DMS53 (cell line): ENCODE results near the gene TEC.
"Not testable (repeated sequence)": the region's sequence is repeated elsewhere in the genome, so short reads cannot be mapped to it uniquely, and the experiment has no call there.

ENCODE experiments used
- DNase-seq: peaks from one replicate; lab custom pipeline; 2025; lab: John Stamatoyannopoulos, UW

The TEC gene

DNA sequence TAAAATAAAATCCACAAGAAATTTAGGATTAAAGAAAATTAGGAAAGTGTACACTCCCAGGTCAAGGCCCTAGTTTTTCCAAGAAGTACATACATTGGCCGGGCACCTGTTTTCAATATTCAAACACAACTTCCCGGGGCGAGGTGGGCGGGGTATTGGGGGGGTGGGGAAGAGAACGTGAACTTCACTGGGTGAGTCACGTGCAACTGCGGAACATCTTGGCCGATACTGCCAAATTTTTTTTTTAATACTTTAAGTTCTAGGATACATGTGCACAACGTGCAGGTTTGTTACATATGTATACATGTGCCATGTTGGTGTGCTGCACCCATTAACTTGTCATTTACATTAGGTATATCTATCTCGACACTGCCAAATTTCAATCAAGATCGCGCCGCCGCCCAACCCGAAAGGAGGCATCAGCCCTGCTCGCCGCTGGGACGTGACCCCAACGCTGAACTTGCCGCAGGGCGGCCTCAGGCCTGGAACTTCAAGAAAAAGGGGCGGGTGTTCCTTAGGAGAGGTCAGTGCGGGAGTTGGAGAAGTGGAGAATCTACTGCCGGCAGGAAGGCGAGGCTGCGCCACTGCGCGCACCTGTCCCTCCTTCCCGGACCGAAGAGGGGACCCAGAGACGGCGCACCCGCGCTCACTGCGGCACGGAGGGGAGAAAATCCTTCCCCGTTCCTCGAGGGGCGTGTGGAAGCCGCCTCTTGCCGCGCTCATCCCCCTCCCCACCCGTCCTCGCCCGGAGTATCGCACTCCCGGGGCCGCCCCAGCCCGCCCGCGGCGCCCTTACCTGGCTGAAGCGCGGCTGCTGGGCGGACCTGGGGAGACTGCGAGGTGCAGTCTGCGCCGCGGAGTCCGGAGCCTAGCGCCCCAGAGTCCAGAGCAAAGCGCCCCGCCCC is at the start of gene TEC:
Gene TEC, minus strand, starts transcription at position 883 of the 905 bp plus-strand sequence. CDS start 41,224 bp downstream, outside the sequence.
- peak; percentile 89 for DNase-seq

DNA sequence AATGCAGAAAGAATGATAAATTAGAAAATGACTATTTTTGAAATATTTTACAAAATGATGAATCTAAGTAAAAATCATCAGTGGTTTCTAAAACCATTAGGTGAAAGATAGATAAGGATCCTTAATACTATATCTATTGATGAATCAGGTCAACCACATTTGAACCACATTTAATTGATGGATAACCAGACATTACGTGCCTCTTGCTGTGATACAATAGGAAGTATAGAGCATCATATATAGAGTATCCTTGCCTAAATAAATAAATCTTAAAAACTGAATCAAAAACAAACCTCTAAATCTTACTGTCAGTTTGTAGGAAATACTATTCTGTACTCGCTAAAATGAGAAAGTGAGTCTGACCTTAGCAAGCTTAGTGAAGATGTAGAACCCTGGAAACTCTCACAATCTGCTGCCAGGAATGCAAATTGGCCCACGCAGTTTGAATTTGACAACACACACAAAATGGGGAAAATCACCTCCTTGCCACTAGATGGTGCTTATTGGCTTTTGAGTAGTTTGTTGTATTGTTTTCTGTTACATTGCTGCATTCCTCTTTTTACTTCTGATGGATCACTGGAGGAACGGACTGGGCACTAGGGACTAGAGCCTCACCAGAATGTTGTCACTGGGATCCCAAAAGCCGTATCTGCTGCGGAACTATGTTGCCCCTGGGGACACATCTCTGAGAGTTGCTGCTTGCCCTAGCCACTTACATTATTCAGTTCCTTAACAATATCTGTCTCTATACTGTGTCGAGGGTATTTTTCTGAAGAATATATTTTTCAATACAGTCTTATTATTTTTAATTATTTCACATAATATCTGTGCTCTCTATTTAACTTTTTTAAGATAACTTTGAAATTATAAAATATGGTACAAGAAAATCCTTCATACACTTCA is 46.3 kb upstream of the TEC start:
- DNase-seq, result peak; percentile 86

DNA sequence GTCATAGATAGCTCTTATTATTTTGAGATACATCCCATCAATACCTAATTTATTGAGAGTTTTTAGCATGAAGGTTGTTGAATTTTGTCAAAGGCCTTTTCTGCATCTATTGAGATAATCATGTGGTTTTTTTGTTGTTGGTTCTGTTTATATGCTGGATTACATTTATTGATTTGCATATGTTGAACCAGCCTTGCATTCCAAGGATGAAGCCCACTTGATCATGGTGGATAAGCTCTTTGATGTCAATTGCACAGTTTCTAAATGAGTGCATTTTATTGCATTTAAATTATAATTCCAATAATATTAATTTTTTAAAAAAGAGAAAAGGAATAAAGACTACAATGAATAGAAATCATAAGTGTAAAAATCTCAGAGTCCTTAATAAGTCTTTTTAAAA is 45.1 kb upstream of the TEC start:
- DNase-seq, result not testable (repeated sequence)

DNA sequence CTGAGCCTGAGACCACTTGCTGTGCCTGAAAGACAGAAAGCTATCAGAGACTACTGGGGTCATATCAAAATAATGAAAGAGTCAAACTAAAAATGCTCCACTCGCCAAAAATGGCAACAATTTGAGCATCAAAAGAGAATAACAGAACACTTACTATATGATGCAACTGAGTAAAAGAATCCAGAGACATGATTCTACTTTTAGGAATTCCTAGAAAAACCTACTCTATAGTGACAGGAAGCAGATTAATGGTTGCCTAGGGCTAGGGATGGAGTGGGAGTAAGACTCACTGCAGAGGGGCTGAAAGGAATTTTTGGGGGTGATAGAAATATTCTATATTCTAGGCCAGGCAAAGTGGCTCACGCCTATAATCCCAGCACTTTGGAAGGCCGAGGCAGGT is 42.3 kb upstream of the TEC start:
- no peak for DNase-seq

DNA sequence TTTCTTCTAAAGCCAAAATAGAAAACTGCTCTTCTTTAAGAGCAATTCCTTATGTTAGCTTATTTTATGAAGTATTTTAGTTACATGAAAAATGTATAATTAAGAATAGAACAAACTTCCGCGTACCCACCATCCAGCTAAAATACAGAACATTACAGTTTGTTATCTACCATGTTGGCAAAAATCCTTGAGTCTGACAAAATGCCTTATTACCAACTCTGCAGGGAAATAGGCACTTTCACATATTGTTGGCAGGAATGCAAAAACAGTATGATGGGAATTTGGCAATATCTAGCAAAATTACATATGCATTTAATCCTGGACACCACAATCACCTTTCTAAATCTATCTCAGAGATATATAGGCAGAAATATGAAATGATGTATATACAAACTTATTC is 39.3 kb upstream of the TEC start:
- DNase-seq, result no peak

DNA sequence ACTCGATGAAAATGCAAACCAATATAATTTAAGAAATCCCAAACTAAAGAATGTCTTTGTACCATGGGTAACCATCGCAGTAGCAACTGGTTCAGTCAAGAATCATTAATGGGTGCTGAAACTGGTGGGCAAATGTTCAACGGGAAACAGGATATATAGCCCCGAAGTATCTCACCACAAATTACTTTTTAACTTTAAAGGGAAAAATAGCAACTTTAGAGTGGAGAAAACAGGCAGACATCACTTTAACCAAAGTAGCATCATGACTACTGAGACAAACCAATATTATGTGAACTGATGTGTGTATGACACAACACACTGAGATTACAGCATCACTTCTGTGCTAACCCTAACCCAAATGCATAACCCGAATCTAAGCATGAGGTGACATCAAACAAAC is 37.9 kb upstream of the TEC start:
- DNase-seq, result no peak

DNA sequence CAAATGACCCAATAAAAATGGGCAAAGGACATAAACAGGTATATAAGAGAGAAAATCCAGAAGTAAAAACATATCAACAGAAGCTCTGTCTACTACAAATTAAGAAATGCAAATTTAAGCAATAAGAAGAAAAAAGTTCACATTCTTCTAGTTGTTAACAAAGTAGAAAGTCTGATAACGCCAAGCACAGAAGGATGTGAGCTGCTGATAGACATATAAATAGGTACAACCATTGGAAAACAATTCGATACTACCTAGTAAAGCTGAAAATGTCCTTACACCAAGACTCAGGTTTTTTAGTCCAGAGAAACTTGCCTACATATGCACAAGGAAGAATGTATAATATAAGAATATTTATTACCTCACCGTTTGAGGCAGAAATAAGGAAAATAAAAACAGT is 35.9 kb upstream of the TEC start:
- no peak for DNase-seq

DNA sequence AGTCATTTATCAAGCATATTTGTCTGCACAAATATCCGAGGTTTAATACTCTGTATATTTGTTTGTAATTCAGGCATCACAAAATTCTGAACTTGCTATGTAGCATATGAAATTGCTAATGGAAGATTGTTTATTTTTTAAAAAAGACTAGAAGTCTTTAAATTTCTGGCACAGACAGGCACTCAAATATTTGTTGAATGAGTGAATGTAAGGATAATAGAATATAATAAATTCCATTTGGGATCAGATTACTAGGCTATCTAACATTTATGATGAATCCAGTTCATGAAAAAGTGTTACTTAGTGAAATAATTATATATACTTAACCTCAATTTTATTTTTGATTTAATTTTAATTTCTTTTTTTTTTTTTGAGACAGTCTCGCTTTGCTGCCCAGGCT is 30.4 kb upstream of the TEC start:
- no peak for DNase-seq

DNA sequence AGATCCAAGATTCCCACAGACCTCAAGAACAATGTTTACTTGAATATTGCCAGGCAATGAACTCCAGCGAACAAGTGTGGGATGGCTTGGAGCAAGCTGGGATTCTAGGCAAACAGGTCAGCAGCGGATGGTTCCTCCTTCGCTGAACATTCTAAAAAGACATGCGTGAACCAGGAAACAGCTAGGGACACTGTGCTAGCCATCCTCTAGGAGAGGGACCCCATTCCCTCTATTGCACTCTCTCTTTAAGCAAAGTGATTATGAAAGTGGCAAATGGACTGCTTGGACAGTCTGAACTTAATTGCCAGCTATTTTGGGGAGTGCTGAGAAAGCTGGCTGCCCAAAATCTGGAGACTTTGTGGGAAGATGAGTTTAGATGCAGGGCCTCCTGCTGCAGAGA is 29.9 kb upstream of the TEC start:
- DNase-seq, result no peak

DNA sequence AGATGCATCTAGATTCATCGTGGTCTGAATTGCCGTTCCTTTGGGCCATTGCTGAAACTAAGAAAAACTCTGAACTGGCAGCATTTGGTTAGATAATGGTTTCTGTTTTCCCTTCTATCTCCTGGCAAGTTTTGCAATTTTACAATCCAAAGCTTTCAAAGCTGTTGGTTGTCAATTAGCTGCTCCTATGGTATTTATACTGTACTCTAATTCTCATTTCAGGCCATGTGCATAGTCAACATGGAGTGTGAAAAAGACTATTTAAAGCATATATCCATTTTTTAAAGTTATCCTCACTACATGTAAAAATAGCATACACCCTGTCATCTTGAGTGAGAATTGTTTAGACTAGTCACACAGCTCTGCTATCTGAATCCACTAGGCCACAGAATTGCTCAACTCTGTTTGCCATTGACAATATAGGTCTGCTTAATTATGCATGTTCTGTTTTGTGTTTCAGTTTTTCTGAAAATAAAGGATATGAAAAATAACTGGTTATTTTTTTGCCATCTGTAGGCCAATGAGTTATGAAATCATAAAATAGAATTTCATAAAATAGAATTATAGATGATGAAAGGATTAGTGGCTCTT is 27.7 kb upstream of the TEC start:
- no peak for DNase-seq

DNA sequence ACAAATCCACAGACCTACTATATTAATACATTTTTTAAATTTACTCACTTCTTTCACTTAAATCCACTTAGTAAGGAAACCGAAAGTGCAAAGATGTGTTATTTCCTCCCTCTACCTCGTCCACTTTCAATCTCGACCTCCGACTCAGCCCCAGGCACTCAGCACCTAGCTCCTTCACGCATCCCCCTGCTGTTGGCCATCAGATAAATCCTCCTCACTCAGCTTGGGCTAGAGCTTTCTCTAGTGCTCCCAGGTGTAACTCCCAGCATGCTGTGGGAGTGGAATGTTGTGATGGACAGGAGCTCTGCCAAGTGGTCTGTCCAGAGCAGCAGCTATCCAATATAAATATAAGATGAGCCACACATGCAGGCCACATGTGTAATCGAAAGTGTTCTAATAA is 26.7 kb upstream of the TEC start:
- no peak for DNase-seq

DNA sequence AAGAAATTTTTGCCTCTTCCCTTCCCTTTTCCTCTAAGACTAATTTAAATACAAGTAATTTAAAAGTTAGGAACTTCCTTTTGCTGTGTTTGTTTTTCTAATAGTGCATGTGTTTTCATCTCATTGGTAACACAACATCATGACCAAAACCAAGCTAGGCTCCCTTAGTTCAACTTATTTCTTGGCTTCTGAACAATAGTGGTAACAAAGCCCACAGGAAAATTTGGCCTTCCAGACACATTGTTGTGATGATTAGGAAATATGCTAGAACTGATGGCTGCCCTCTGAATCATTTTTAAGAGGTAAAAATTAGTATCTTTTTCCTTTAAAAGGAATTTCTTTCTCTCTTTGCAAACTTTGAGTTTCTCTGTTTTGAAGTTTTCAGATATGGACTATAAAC is 25.5 kb upstream of the TEC start:
- DNase-seq, result no peak

DNA sequence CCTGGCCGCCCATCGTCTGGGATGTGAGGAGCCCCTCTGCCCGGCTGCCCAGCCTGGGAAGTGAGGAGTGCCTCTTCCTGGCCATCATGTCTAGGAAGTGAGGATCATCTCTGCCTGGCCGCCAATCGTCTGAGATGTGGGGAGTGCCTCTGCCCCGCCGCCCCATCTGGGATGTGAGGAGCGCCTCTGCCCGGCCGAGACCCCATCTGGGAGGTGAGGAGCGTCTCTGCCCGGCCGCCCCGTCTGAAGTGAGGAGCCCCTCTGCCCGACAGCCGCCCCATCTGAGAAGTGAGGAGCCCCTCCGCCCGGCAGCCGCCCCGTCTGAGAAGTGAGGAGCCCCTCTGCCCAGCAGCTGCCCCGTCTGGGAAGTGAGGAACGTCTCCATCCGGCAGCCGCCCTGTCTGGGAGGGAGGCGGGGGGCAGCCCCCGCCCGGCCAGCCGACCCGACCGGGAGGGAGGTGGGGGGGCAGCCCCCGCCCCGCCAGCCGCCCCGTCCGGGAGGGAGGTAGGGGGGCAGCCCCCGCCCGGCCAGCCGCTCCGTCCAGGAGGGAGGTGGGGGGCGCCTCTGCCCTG is 22.7 kb upstream of the TEC start:
- DNase-seq, result not testable (repeated sequence)

DNA sequence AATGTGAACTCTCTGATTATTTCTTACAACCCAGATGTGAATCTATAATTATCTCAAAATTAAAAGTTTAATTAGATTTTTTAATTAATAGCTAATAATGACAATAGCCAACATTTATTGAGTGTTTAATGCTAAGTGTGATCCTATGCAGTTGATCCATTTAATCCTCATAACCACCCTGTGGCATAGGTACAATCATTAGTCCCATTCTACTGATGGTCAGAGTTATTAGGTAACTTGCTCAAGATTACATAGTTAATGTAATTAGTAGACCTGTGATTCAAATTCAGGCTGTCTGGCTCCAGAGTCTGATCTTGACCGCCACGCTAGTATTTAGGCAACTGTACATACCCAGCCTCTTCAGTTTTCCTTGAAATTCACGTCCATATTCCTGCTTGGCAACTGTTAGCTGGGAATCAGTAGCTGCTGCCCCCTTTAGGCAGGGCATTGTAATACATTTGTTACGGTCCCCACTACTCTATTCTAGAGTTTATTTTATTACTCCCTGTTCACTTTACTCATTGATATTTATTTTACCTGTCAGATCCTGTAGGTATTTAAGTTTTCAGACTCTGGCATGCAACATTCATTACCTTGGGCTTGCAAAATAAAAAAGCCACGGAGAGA is 20.6 kb upstream of the TEC start:
- DNase-seq, result peak; percentile 82

DNA sequence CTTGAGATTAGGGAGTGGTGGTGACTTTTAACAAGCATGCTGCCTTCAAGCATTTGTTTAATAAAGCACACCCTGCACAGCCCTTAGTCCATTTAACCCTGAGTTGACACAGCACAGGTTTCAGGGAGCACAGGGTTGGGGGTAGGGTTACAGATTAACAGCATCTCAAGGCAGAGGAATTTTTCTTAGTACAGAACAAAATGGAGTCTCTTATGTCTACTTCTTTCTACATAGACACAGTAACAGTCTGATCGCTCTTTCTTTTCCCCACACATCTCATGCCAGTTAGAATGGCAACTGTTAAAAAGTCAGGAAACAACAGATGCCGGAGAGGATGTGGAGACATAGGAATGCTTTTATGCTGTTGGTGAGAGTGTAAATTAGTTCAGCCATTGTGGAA is 16.4 kb upstream of the TEC start:
- not testable (repeated sequence) for DNase-seq

DNA sequence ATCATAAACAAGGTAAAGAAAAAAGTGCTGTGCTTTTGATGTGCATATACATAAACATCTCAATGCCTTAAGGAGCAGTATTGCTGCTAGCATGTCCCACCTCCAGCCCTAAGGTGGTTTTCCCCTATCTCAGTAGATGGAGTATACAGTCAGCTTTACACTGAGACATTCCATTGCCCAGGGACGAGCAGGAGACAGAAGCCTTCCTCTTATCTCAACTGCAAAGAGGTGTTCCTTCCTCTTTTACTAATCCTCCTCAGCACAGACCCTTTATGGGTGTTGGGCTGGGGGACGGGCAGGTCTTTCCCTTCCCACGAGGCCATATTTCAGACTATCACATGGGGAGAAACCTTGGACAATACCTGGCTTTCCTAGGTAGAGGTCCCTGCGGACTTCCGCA is 16.0 kb upstream of the TEC start:
- DNase-seq, result not testable (repeated sequence)

DNA sequence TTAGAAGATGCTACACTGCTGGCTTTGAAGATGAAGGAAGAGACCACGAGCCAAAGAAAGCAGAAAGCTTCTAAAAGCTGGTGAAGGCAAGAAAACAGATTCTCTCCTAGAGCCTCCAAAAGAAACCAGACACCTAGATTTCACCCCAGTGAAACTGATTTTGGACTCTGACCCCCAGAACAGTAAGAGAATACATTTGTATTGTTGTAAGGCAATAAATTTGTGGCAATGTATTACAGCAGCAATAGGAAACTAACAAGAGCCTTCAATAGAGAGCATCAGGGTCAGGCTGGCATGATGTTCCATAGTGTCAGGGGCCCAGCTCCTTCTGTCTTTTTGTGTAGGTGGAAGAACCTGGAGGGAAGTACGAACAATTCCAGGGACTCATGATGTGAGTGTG is 6.0 kb upstream of the TEC start:
- no peak for DNase-seq

DNA sequence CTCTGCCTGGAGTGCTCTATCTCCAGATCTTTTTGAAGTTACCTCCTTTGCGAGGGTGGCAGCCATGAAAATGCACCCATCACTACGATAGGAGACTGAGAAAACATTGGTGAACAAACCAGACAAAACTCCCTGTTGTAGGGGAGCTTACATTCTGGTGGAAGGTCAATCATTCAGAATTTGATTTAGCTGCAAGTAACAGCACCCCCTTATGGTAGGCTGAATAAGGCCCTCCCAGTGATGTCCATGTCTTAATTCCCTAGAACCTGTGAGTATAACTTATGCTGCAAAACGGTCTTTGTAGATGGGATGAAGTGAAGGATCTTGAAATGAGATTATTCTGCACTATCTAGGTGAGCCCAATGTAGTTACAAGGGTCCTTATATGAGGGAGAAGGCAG is 5.6 kb upstream of the TEC start:
- DNase-seq, result peak; percentile 66

DNA sequence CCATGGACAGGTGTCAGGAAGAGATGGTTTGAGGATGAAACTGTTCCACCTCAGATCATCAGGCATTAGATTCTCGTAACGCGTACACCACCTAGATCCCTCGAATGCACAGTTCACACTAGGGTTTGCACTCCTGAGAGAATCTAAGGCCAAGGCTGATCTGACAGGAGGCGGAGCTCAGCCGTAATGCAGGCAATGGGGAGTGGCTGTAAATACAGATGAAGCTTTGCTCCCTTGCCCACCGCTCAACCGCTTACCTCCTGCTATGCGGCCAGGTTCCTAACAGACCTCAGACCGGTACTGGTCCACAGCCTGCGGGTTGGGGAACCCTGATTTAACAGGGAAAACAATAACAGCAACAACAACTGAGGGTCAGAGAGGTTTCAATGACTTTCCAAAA is 2.0 kb upstream of the TEC start:
- DNase-seq, result no peak

DNA sequence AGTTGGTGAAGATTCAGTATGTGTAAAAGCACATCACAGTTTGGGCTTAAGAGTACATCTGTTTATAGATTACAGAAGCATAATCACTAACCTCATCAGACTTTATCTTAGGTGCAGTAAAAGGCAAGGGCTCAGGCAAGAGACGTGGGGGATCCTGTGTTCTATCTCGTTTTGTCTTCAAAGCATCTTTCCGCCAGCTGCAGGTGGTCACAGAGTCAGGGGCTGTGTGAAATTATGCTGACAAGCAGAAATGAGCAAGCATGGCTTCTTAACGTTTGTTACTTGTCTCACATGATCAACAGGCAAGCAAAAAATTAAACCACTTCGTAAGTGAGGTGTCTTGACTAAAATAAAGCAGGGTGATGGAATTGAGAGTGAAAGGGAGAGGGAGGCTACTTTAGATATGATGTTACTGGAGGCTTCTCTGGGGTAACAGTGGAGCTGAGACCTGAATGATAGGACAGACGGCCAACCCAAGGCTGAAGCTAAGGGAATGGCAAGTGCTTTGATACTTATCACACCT is 1.4 kb upstream of the TEC start:
- no peak for DNase-seq

DNA sequence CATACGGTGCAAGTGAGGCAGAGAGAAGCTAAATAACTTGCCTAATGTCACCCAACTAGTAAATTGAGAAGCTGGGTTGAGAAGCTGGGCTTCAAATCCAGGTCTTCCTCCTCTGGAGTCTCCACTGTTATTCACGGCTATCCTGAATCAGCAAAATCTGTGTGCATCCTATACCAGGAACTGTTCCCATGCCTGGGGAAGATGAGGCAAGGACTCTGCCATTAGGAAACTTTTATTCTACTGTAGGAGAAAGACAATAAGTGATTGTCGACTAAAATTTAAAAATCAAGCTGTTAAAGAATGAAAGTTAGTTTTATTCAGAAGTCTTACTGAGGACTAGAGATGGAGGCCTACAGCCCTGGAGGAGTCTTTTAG is 872 bp upstream of the TEC start:
- no peak for DNase-seq
